Measurements from ENCODE around the gene MVB12B. TPM values are rescaled to one million over a fixed set of nuclear protein-coding genes. Genes with fewer than 3 reads are reported as not detected.

Gene MVB12B
- total and polyA plus RNA-seq, 2 donors from 2014 or later, result 4.5 to 12.3 TPM

GRCh38 chr9:126511411-126511810 is 184.8 kb downstream of the MVB12B start:
- Histone ChIP-seq H3K36me3 (ENCODE audit: control insufficient read depth in 2 of 3, insufficient read depth in 3 of 3, low read length in 3 of 3) (no peaks in the 10 kb centered on the region), H3K4me3 (ENCODE audit: low read length in 3 of 3) (no peak overlapping the region), H3K9me3 (ENCODE audit: control insufficient read depth in 2 of 3, insufficient read depth in 1 of 3, low read length in 3 of 3) (no peaks in the 10 kb centered on the region), H3K27me3 (ENCODE audit: control insufficient read depth, insufficient read depth, low read length) (peaks cover 13% of the 10 kb centered on the region), H3K27ac (ENCODE audit: low read depth in 2 of 2, low read length in 2 of 2) (no peak overlapping the region), H3K4me1 (ENCODE audit: control insufficient read depth in 2 of 3, insufficient read depth in 2 of 3, low read depth in 1 of 3, low read length in 3 of 3) (peaks cover 0 to 3% (median 0%) of the 10 kb centered on the region in 3 donors), H3K9ac (ENCODE audit: low read length in 3 of 3) (no peak overlapping the region)
- DNase-seq (no peak), FAIRE-seq (no peak)
- intact Hi-C loops (cut with DNase I), result no loop called here
- TF ChIP-seq CTCF (IDR thresholded peaks at IDR 0.05; ENCODE audit: borderline replicate concordance, extremely low read depth, insufficient read depth), result no peak

GRCh38 chr9:126513159-126514036 is 186.8 kb downstream of the MVB12B start:
- intact Hi-C loops (cut with DNase I), result no loop called here
- Histone ChIP-seq H3K9ac (ENCODE audit: low read length in 3 of 3) (no peak overlapping the region), H3K9me3 (ENCODE audit: control insufficient read depth in 2 of 3, insufficient read depth in 1 of 3, low read length in 3 of 3) (no peaks in the 10 kb centered on the region), H3K4me1 (ENCODE audit: control insufficient read depth in 2 of 3, insufficient read depth in 2 of 3, low read depth in 1 of 3, low read length in 3 of 3) (peaks cover 0 to 6% (median 0%) of the 10 kb centered on the region in 3 donors), H3K27ac (ENCODE audit: low read depth in 2 of 2, low read length in 2 of 2) (no peak overlapping the region), H3K27me3 (ENCODE audit: control insufficient read depth, insufficient read depth, low read length) (peaks cover 28% of the 10 kb centered on the region), H3K36me3 (ENCODE audit: control insufficient read depth in 2 of 3, insufficient read depth in 3 of 3, low read length in 3 of 3) (no peaks in the 10 kb centered on the region), H3K4me3 (ENCODE audit: low read length in 3 of 3) (no peak overlapping the region)
- no peak for FAIRE-seq
- no peak for TF ChIP-seq CTCF (IDR thresholded peaks at IDR 0.05; ENCODE audit: borderline replicate concordance, extremely low read depth, insufficient read depth)
- DNase-seq, result peak in 1 of 5 donors; percentile 29

- Histone ChIP-seq H3K36me3 (ENCODE audit: control insufficient read depth in 2 of 3, insufficient read depth in 3 of 3, low read length in 3 of 3) (no peaks in the 10 kb centered on the region), H3K4me3 (ENCODE audit: low read length in 3 of 3) (no peak overlapping the region), H3K9ac (ENCODE audit: low read length in 3 of 3) (no peak overlapping the region), H3K27me3 (ENCODE audit: control insufficient read depth, insufficient read depth, low read length) (peaks cover 35% of the 10 kb centered on the region), H3K4me1 (ENCODE audit: control insufficient read depth in 2 of 3, insufficient read depth in 2 of 3, low read depth in 1 of 3, low read length in 3 of 3) (peaks cover 0 to 6% (median 0%) of the 10 kb centered on the region in 3 donors), H3K27ac (ENCODE audit: low read depth in 2 of 2, low read length in 2 of 2) (no peak overlapping the region), H3K9me3 (ENCODE audit: control insufficient read depth in 2 of 3, insufficient read depth in 1 of 3, low read length in 3 of 3) (no peaks in the 10 kb centered on the region)
- DNase-seq (peak; percentile 67 to 85 (median 82)), FAIRE-seq (no peak)
- intact Hi-C loops (cut with DNase I), result no loop called here
- no peak for TF ChIP-seq CTCF (IDR thresholded peaks at IDR 0.05; ENCODE audit: borderline replicate concordance, extremely low read depth, insufficient read depth)
Measured at GRCh38 chr9:126514037-126514821, 187.6 kb downstream of the MVB12B start.

Data from kidney (tissue), 14 donors.